A549 (cell line): ENCODE results near the gene MAPK1IP1L. TPM values are rescaled to one million over a fixed set of nuclear protein-coding genes. Genes with fewer than 3 reads are reported as not detected.

Experiments
- ATAC-seq, 2 experiments: fragments of 200-7000 bp in 1 of 2; fragments of >200 bp in 1 of 2; cut with Nextera tagmentation in 1 of 2; cut with Tn5 transposase in 1 of 2; 3 replicates each; pipeline versions ENCODE4 v1.8.0 to v1.9.1; 2018 to 2020; ENCODE audit warnings: mild to moderate bottlenecking in 1 of 2, moderate library complexity in 1 of 2
- CTCF ChIA-PET: fragments of 300-600 bp; sonication (Branson Sonifier 250); formaldehyde crosslinking; extraction: SDS; loops from one replicate; lab custom pipeline; 2021; ENCODE audit warnings: antibody characterized with exemption, inconsistent platforms; lab: Yijun Ruan, JAX
- POLR2A ChIA-PET: fragments of 350-600 bp; formaldehyde crosslinking; extraction: SDS; loops from one replicate; lab custom pipeline; 2021; ENCODE audit warnings: antibody characterized with exemption, inconsistent platforms; lab: Yijun Ruan, JAX
- DNase-seq, 2 experiments: peaks; one replicate each; pipeline versions ENCODE4 v3.0.0 to v3.0.0-alpha.2; 2011 to 2016; ENCODE audit warnings: low read depth in 1 of 2, low spot score in 1 of 2
- FAIRE-seq: peaks from 2 replicates; lab custom pipeline; 2011; peaks lifted over from hg19 to GRCh38; lab: Jason Lieb, UNC
- H3K27ac ChIP-seq, 2 experiments: fragments of >200 bp; sonication (Bioruptor Twin); formaldehyde crosslinking; 3 replicates each; pipeline ENCODE4 v1.5.1; 2016 to 2017
- H3K4me1 ChIP-seq: fragments of >200 bp; sonication (Bioruptor Twin); formaldehyde crosslinking; 3 replicates; pipeline ENCODE4 v1.6.1; 2016
- H3K4me2 ChIP-seq: fragments of >200 bp; sonication (Bioruptor Twin); formaldehyde crosslinking; 3 replicates; pipeline ENCODE4 v1.6.1; 2016
- H3K4me3 ChIP-seq: fragments of >200 bp; sonication (Bioruptor Twin); formaldehyde crosslinking; 3 replicates; pipeline ENCODE4 v1.5.1; 2016
- H3K9me3 ChIP-seq: fragments of >200 bp; sonication (Bioruptor Twin); formaldehyde crosslinking; 3 replicates; pipeline ENCODE4 v1.6.1; 2016
- CBX8 ChIP-seq: fragments of 200-600 bp; sonication (generic); IDR thresholded peaks from 2 replicates; pipeline ENCODE4 v1.6.1; 2016
- CHD2 ChIP-seq: fragments of 150-350 bp; IDR thresholded peaks from 2 replicates; pipeline ENCODE4 v1.6.1; 2014; ENCODE audit warnings: low read length; ENCODE audit not compliant: partially characterized antibody
- CHD4 ChIP-seq: fragments of 200-600 bp; sonication (generic); IDR thresholded peaks from 2 replicates; pipeline ENCODE4 v1.6.1; 2016; ENCODE audit warnings: antibody characterized with exemption, mild to moderate bottlenecking, borderline replicate concordance
- EP300 ChIP-seq, 2 experiments: fragments of >200 bp; sonication (Bioruptor Twin); formaldehyde crosslinking; IDR thresholded peaks; 2 replicates in 1 of 2; 3 replicates in 1 of 2; pipeline ENCODE4 v1.6.1; 2016 to 2017
- ESRRA ChIP-seq: fragments of 150-350 bp; IDR thresholded peaks from 2 replicates; pipeline ENCODE4 v1.6.1; 2014; ENCODE audit warnings: mild to moderate bottlenecking, low read length, borderline replicate concordance
- FOSB ChIP-seq: fragments of 250-450 bp; sonication (Bioruptor Pico); IDR thresholded peaks from 2 replicates; pipeline ENCODE4 v1.5.0; 2020; ENCODE audit warnings: mild to moderate bottlenecking, moderate library complexity
- HEYL ChIP-seq: fragments of 250-450 bp; sonication (Bioruptor Pico); IDR thresholded peaks from 2 replicates; pipeline ENCODE4 v1.8.0; 2021; ENCODE audit warnings: mild to moderate bottlenecking, moderate library complexity
- HOXB13 ChIP-seq: fragments of 250-450 bp; sonication (Bioruptor Pico); IDR thresholded peaks from 2 replicates; pipeline ENCODE4 v1.5.0; 2020; ENCODE audit warnings: low read depth, mild to moderate bottlenecking, moderate library complexity
- KDM1A ChIP-seq: fragments of 200-600 bp; sonication (generic); IDR thresholded peaks from 2 replicates; pipeline ENCODE4 v1.6.1; 2016; ENCODE audit warnings: low read depth, mild to moderate bottlenecking
- KDM5A ChIP-seq: fragments of 200-600 bp; sonication (generic); IDR thresholded peaks from 2 replicates; pipeline ENCODE4 v1.6.1; 2016; ENCODE audit warnings: antibody characterized with exemption, mild to moderate bottlenecking
- MYC ChIP-seq: IDR thresholded peaks from 2 replicates; pipeline ENCODE4 v1.6.1; 2012; ENCODE audit warnings: mild to moderate bottlenecking, inconsistent platforms, low read length, improper control_type of control experiment, borderline replicate concordance
- NPAS2 ChIP-seq: fragments of 250-450 bp; sonication (Bioruptor Pico); IDR thresholded peaks from 2 replicates; pipeline ENCODE4 v1.8.0; 2022; ENCODE audit warnings: mild to moderate bottlenecking, moderate library complexity, borderline replicate concordance
- POLR2AphosphoS2 ChIP-seq: conservative IDR thresholded peaks from 2 replicates; pipeline ENCODE4 v1.6.1; 2012; ENCODE audit warnings: low read length, improper control_type of control experiment, inconsistent platforms
- RCOR1 ChIP-seq: fragments of 150-350 bp; IDR thresholded peaks from 2 replicates; pipeline ENCODE4 v1.6.1; 2014; ENCODE audit warnings: antibody characterized with exemption, low read length, low read depth
- RFX5 ChIP-seq: fragments of 450-650 bp; IDR thresholded peaks from 2 replicates; pipeline ENCODE4 v1.7.1; 2014; ENCODE audit warnings: antibody characterized with exemption, mild to moderate bottlenecking, moderate library complexity
- SMC3 ChIP-seq: fragments of >200 bp; sonication (Bioruptor Twin); formaldehyde crosslinking; IDR thresholded peaks from 3 replicates; pipeline ENCODE4 v1.6.1; 2018; ENCODE audit warnings: inconsistent platforms
- SREBF2 ChIP-seq: fragments of 450-650 bp; IDR thresholded peaks from 2 replicates; pipeline ENCODE4 v1.6.1; 2014; ENCODE audit warnings: mild to moderate bottlenecking, moderate library complexity
- ZC3H11A ChIP-seq: fragments of 450-650 bp; IDR thresholded peaks from 2 replicates; pipeline ENCODE4 v1.6.1; 2014; ENCODE audit warnings: antibody characterized with exemption, mild to moderate bottlenecking
- WGBS: methylation state at CpG from one replicate; pipeline ENCODE4 v1.1.6; 2017; ENCODE audit errors: missing lambda C conversion rate; 5-methylcytosine and 5-hydroxymethylcytosine counted together
- polyA plus RNA-seq, 4 experiments: library from polyadenylated mRNA; depleted of rRNA in 3 of 4; stranded (reverse); fragments of >200 nt; fragmentation: RNase III in 1 of 4; extraction: RNeasy Plus Mini Kit Qiagen cat#74134 plus additional on column Dnase treatment in 1 of 4; gene quantifications; 2 replicates in 3 of 4; 3 replicates in 1 of 4; pipeline ENCODE4 v1.2.3, GENCODE V29; 2011 to 2017
- TF ChIP-seq, protein P1 (sequence below): fragments of >200 bp; sonication (Bioruptor Twin); formaldehyde crosslinking; IDR thresholded peaks from 3 replicates; pipeline ENCODE4 v1.6.1; 2016
- TF ChIP-seq, protein P2 (sequence below): IDR thresholded peaks from 2 replicates; pipeline ENCODE4 v1.6.1; 2012; ENCODE audit warnings: low read depth, borderline replicate concordance
- TF ChIP-seq, protein P3 (sequence below): fragments of >200 bp; sonication (Bioruptor Twin); formaldehyde crosslinking; IDR thresholded peaks from 2 replicates; pipeline ENCODE4 v1.6.1; 2016

The MAPK1IP1L gene
- polyA plus RNA-seq, 2 of the 4 experiments (the other 2 are of a cell fraction) = 42.9 to 72.3 TPM

DNA sequence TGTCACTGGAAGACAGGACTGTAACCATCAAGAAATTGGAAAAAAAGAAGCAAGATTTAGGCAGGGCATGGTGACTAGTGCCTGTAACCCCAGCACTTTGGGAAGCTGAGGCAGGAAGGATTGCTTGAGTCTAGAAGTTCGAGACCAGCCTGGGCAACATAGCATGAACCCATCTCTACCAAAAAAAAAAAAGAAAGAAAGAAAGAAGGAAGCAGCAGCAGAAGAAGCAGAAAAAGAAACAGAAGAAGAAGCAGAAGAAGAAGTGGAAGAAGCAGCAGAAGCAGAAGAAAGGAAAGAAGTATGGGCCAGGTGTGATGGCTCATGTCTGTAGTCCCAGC, 47.1 kb downstream of the MAPK1IP1L start:
- no peak overlapping the region for H3K4me2 ChIP-seq
- TF ChIP-seq POLR2AphosphoS2 = no peak
- no peak for TF ChIP-seq EP300 (IDR thresholded peaks at IDR 0.05)
- 64% methylated on average over 1 of the region's 1 CpG for WGBS
- no peak for FAIRE-seq
- ATAC-seq = no peak
- CTCF ChIA-PET = interaction anchor here (0.6 to 2.7 kb wide), 3 partner anchors 9 to 62 kb away, joined by 5 to 14 read pairs (median 5); no protein-coding TSS in a partner anchor
- H3K4me1 ChIP-seq = peaks cover 36% of the 10 kb centered on the region
- POLR2A ChIA-PET = no interaction called here
- no peak for DNase-seq
- H3K27ac ChIP-seq = no peak overlapping the region; a peak in 1 of 6 replicates
- H3K4me3 ChIP-seq = no peak overlapping the region
- H3K9me3 ChIP-seq = no peaks in the 10 kb centered on the region

DNA sequence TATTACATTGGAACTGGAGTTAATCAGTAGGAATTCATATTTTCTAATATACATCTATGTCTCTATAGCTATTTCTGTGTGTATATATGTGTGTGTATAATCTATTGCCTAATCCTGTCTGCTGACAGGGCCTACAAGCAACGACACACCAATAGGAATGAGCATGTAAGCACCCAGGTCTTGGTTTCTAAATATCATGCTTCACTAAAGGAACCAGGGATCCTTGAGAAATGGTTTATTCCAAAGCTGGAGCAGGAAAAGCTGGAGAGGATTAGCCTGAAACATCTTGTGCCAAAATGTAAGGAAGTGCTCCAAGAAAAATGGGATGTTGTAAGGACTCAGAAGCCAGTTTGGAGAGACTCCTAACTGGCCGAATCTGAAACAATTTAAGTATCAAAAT, 48.3 kb downstream of the MAPK1IP1L start:
- ChIA-PET CTCF (interaction anchor here (1.0 to 2.2 kb wide), 5 partner anchors 8 to 61 kb away, joined by 3 to 11 read pairs (median 5); partner anchors contain the start of gene MAPK1IP1L), POLR2A (no interaction called here)
- 87% methylated on average over 2 of the region's 2 CpGs for WGBS
- Histone ChIP-seq H3K4me2 (no peak overlapping the region), H3K4me3 (no peak overlapping the region), H3K9me3 (peaks cover 9% of the 10 kb centered on the region), H3K4me1 (peaks cover 34% of the 10 kb centered on the region), H3K27ac (no peak overlapping the region)
- DNase-seq = no peak
- FAIRE-seq = no peak
- no peak for ATAC-seq
- TF ChIP-seq RCOR1 = no peak
- no peak for TF ChIP-seq FOSB (CRISPR knock-in tag)
- TF ChIP-seq, protein P1, sequence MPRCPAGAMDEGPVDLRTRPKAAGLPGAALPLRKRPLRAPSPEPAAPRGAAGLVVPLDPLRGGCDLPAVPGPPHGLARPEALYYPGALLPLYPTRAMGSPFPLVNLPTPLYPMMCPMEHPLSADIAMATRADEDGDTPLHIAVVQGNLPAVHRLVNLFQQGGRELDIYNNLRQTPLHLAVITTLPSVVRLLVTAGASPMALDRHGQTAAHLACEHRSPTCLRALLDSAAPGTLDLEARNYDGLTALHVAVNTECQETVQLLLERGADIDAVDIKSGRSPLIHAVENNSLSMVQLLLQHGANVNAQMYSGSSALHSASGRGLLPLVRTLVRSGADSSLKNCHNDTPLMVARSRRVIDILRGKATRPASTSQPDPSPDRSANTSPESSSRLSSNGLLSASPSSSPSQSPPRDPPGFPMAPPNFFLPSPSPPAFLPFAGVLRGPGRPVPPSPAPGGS = no peak
- TF ChIP-seq HEYL (CRISPR knock-in tag) = no peak

DNA sequence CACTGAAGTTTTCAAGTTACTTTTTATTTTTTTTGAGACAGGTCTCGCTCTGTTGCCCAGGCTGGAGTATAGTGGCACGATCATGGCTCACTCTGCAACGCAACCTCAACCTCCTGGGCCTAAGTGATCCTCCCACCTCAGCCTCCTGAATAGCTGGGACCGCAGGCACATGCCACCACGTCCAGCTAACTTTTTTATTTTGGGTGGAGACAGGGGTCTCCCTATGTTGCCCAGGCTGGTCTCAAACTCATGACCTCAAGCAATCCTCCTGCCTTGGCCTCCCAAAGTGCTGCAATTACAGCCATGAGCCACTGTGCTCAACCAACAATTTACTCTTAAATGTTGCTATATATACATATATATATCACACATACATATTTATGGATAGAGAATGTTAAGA, 50.3 kb downstream of the MAPK1IP1L start:
- no peak for FAIRE-seq
- Histone ChIP-seq H3K9me3 (peaks cover 11% of the 10 kb centered on the region), H3K4me3 (no peak overlapping the region), H3K4me2 (peak overlapping the region; percentile 82), H3K4me1 (peaks cover 27% of the 10 kb centered on the region), H3K27ac (peak overlapping the region; percentile 91 to 93)
- ChIA-PET CTCF (interaction anchor here (0.7 to 5.2 kb wide), 5 partner anchors 10 to 59 kb away, joined by 3 to 34 read pairs (median 16); no protein-coding TSS in a partner anchor), POLR2A (interaction anchor here (1.9 to 3.4 kb wide), 2 partner anchors 28 to 50 kb away, joined by 12 to 63 read pairs; partner anchors contain the start of genes LGALS3 and MAPK1IP1L)
- ATAC-seq = no peak
- DNase-seq = no peak
- TF ChIP-seq KDM5A = no peak
- no peak for TF ChIP-seq RCOR1
- TF ChIP-seq ZC3H11A = no peak
- TF ChIP-seq CHD2 = no peak
- no peak for TF ChIP-seq CHD4
- TF ChIP-seq MYC = no peak
- no peak for TF ChIP-seq FOSB (CRISPR knock-in tag)
- TF ChIP-seq ESRRA = no peak
- TF ChIP-seq SMC3 = no peak
- no peak for TF ChIP-seq HOXB13 (CRISPR knock-in tag)
- no peak for TF ChIP-seq RFX5
- TF ChIP-seq, protein P2, sequence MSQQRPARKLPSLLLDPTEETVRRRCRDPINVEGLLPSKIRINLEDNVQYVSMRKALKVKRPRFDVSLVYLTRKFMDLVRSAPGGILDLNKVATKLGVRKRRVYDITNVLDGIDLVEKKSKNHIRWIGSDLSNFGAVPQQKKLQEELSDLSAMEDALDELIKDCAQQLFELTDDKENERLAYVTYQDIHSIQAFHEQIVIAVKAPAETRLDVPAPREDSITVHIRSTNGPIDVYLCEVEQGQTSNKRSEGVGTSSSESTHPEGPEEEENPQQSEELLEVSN = no peak
- TF ChIP-seq NPAS2 (CRISPR knock-in tag) = no peak
- no peak for TF ChIP-seq HEYL (CRISPR knock-in tag)
- TF ChIP-seq, protein P3, sequence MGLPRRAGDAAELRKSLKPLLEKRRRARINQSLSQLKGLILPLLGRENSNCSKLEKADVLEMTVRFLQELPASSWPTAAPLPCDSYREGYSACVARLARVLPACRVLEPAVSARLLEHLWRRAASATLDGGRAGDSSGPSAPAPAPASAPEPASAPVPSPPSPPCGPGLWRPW = no peak
- no peak for TF ChIP-seq EP300 (IDR thresholded peaks at IDR 0.05)
- TF ChIP-seq KDM1A = no peak
- TF ChIP-seq CBX8 = no peak
- no peak for TF ChIP-seq SREBF2
- 97% methylated on average over 5 of the region's 5 CpGs for WGBS
